Renal cortical epithelial cell (primary cell): ENCODE results near the gene TOR3A. TPM values are rescaled to one million over a fixed set of nuclear protein-coding genes. Genes with fewer than 3 reads are reported as not detected.
"Not testable (repeated sequence)": the region's sequence is repeated elsewhere in the genome, so short reads cannot be mapped to it uniquely, and the experiment has no call there.

Experiments
- DNase-seq: peaks from one replicate; pipeline ENCODE4 v3.0.0-alpha.2; 2011; ENCODE audit warnings: low read depth
- total RNA-seq: library from RNA; depleted of rRNA; stranded (reverse); fragments of >200 nt; gene quantifications from 2 replicates; pipeline ENCODE4 v1.2.3, GENCODE V29; 2014

TOR3A gene
- total RNA-seq, 1 donor from 2014 or later = 41.9 TPM

- DNase-seq = no peak
Measured at GRCh38 chr1:179105393-179105792, 23.5 kb downstream of the TOR3A start.

- DNase-seq = no peak
Measured at GRCh38 chr1:179107706-179108629, 26.1 kb downstream of the TOR3A start.

GRCh38 chr1:179108644-179109043 is 26.8 kb downstream of the TOR3A start:
- DNase-seq = no peak

- DNase-seq = no peak
Measured at GRCh38 chr1:179115181-179115580, 33.3 kb downstream of the TOR3A start.

- DNase-seq = no peak
Measured at GRCh38 chr1:179119513-179119912, 37.6 kb downstream of the TOR3A start.

- DNase-seq = no peak
Measured at GRCh38 chr1:179120736-179121135, 38.9 kb downstream of the TOR3A start.

- DNase-seq = peak; percentile 71
Measured at GRCh38 chr1:179121159-179121938, 39.5 kb downstream of the TOR3A start.

GRCh38 chr1:179124873-179125272 is 43.0 kb downstream of the TOR3A start:
- DNase-seq = no peak

- peak; percentile 44 for DNase-seq
Measured at GRCh38 chr1:179126338-179127060, 44.6 kb downstream of the TOR3A start.

GRCh38 chr1:179127163-179127895 is 45.5 kb downstream of the TOR3A start:
- DNase-seq = peak; percentile 73

- no peak for DNase-seq
Measured at GRCh38 chr1:179128520-179128919, 46.6 kb downstream of the TOR3A start.

- peak; percentile 44 for DNase-seq
Measured at GRCh38 chr1:179129702-179130473, 48.0 kb downstream of the TOR3A start.

GRCh38 chr1:179135168-179135567 is 53.3 kb downstream of the TOR3A start:
- not testable (repeated sequence) for DNase-seq

GRCh38 chr1:179135707-179136106 is 53.8 kb downstream of the TOR3A start:
- DNase-seq = not testable (repeated sequence)

- no peak for DNase-seq
Measured at GRCh38 chr1:179137617-179138255, 55.9 kb downstream of the TOR3A start.

- DNase-seq = not testable (repeated sequence)
Measured at GRCh38 chr1:179138755-179139154, 56.9 kb downstream of the TOR3A start.

- DNase-seq = peak; percentile 75
Measured at GRCh38 chr1:179141592-179142251, 59.9 kb downstream of the TOR3A start.

GRCh38 chr1:179142889-179143299 is 61.0 kb downstream of the TOR3A start:
- peak; percentile 99 for DNase-seq

GRCh38 chr1:179143322-179143721 is 61.5 kb downstream of the TOR3A start:
- peak; percentile 97 for DNase-seq
